ENCODE measurements around the gene IRAG1.
A peak's percentile ranks its signal among the peaks of the same experiment; 100 is the strongest.

The IRAG1 gene

DNA sequence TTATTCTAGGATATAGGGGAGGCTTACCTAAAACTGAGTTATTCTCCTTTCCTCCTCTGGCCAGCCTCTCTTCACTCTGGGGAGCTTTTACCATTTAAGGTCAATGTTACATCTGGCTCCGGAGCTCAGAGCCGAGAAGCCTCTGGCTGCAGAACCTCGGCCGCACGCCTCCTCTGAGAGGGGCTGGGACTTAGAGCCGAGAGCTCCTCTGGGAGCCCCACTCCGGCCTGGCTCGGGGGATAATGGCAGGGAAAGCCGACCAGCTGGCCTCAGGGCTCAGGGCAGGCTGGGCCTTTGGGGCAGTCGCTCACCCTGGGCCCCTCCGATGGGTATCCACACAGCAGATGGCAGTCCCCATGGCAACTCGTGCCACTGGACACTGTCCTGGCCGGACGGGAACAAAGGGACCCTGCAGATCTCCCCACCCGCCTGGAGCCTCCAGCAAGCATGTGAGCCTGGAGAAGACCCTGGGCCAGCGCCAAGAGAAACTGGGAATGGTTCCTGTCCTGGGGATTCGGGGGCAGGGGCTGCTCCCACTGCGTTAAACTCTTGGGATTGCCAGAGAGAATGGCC is at the start of gene IRAG1:
Gene IRAG1, minus strand, starts transcription at position 247 of the 573 bp plus-strand sequence. Its CDS starts 153 bp downstream, at position 94.
- H3K36me3 Mint-ChIP-seq (ENCODE audit: low read depth): no peaks in the 10 kb centered on the region
- H3K27me3 Mint-ChIP-seq: peaks cover 8% of the 10 kb centered on the region
- peaks cover under 1% of the 10 kb centered on the region for H3K9me3 Mint-ChIP-seq
- no peaks in the 10 kb centered on the region for H3K4me1 Mint-ChIP-seq
- ATAC-seq (no peak), DNase-seq (no peak)
- no peak within 1 kb of the TSS for H3K4me3 Mint-ChIP-seq
- no peak within 1 kb of the TSS for H3K27ac Mint-ChIP-seq

DNA sequence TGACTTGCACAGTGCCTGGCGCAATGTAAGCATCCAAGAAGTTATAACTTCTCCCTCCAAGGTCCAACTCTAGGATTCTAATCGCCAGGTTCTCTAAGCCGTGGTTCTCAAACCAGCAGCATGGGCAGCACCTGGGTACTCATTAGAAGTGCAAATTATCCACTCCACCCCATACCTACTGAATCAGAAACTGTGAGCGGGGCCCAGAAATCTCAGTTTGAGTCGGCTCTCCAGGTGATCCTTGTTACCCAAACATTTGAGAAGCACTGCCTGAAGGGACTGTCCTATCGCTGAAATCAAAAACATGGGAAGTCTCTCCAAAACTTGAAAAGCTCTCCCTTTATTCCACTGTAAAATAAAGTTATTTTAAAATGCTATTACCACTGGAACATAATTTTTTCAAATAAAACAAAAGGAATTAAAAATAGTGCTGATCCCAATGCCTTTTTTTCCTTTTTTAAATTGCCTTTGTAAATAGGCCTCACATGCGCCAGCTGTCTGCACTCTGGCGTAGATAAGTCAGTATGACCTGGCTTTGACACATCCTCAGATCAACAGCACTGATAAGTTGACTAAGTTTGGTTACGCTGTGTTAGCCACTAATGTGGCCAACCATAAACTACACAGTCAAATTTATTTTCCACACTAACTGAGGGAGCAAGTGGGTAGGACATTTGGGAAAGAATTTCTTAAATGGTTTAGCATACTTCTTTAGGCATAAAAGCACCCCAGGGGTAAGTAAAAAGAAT is 49.1 kb upstream of the IRAG1 start:
- peak overlapping the region; percentile 1 for H3K4me3 Mint-ChIP-seq
- peaks cover 38% of the 10 kb centered on the region for H3K4me1 Mint-ChIP-seq
- H3K36me3 Mint-ChIP-seq (ENCODE audit: low read depth): no peaks in the 10 kb centered on the region
- H3K9me3 Mint-ChIP-seq: no peaks in the 10 kb centered on the region
- ATAC-seq (peak; percentile 97), DNase-seq (no peak)
- peak overlapping the region; percentile 6 for H3K27ac Mint-ChIP-seq
- H3K27me3 Mint-ChIP-seq: no peaks in the 10 kb centered on the region

GRCh38 chr11:10735481-10736475 is 42.2 kb upstream of the IRAG1 start:
- peak; percentile 99 for ATAC-seq
- Mint-ChIP-seq H3K4me1 (peaks cover 11% of the 10 kb centered on the region), H3K4me3 (peak overlapping the region; percentile 13), H3K9me3 (no peaks in the 10 kb centered on the region), H3K27ac (peak overlapping the region; percentile 55), H3K36me3 (ENCODE audit: low read depth) (no peaks in the 10 kb centered on the region), H3K27me3 (peaks cover 11% of the 10 kb centered on the region)
- peak; percentile 95 for DNase-seq

DNA sequence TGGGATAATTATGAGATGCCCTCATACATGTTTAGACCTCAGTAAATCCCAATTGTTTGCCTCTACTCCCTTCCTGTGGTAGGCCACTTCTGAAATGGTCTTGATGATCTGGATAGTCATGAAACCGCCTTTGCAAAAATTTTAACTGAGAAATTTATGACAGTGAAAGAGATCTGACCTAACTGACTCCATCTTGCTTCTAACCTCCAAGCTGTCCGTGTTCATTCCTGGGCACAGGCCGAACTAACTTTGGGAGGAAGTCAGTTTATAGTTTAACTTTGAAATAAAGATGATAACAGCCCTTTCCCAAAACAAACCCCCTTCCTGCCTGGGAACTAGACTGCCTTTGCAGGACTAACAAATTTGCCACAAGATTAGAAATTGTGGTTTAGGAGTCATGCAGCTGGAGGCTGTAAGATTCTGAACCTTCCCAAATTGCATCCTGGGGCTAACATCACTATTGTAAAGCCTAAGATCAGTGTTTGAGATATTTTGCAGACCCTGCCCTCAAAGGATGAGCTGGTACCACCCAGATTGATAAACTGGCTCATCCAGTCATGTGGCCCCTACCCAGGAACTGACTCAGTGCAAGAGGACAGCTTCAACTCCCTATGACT is 37.6 kb upstream of the IRAG1 start:
- Mint-ChIP-seq H3K27ac (no peak overlapping the region), H3K27me3 (peaks cover 11% of the 10 kb centered on the region), H3K4me1 (peaks cover 20% of the 10 kb centered on the region), H3K9me3 (no peaks in the 10 kb centered on the region), H3K4me3 (no peak overlapping the region), H3K36me3 (ENCODE audit: low read depth) (no peaks in the 10 kb centered on the region)
- ATAC-seq: no peak
- DNase-seq: no peak

- Mint-ChIP-seq H3K4me3 (no peak overlapping the region), H3K36me3 (ENCODE audit: low read depth) (no peaks in the 10 kb centered on the region), H3K27ac (no peak overlapping the region), H3K27me3 (peaks cover 11% of the 10 kb centered on the region), H3K4me1 (peaks cover 21% of the 10 kb centered on the region), H3K9me3 (no peaks in the 10 kb centered on the region)
- ATAC-seq (no peak), DNase-seq (no peak)
Measured at GRCh38 chr11:10730151-10730550, 36.6 kb upstream of the IRAG1 start.

GRCh38 chr11:10728789-10729472 is 35.4 kb upstream of the IRAG1 start:
- Mint-ChIP-seq H3K4me3 (no peak overlapping the region), H3K27me3 (peaks cover 15% of the 10 kb centered on the region), H3K9me3 (no peaks in the 10 kb centered on the region), H3K36me3 (ENCODE audit: low read depth) (no peaks in the 10 kb centered on the region), H3K27ac (no peak overlapping the region), H3K4me1 (peaks cover 26% of the 10 kb centered on the region)
- ATAC-seq (no peak), DNase-seq (no peak)

DNA sequence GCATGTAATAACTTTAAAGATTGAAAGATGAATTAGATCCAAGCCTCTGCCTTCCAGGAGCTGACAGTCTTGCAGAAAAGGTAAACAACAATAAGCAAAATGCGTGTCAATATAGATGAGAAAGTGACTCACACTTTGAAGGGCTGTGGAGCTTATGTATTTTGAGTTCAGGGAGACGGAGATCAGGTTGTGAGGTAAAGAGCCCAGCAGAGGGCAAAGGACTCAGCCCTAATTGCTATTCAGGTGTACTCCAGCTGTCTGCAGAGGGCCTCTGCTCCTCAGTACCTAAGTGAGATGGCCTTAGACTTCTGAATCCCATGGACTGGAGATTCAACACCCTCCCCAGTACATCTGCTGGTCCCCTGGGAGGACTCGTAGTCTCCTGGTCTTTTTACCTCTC is 34.6 kb upstream of the IRAG1 start:
- H3K27me3 Mint-ChIP-seq: peaks cover 18% of the 10 kb centered on the region
- no peak overlapping the region for H3K4me3 Mint-ChIP-seq
- H3K9me3 Mint-ChIP-seq: no peaks in the 10 kb centered on the region
- ATAC-seq (no peak), DNase-seq (no peak)
- H3K27ac Mint-ChIP-seq: no peak overlapping the region
- H3K4me1 Mint-ChIP-seq: peaks cover 26% of the 10 kb centered on the region
- no peaks in the 10 kb centered on the region for H3K36me3 Mint-ChIP-seq (ENCODE audit: low read depth)

GRCh38 chr11:10727146-10727851 is 33.7 kb upstream of the IRAG1 start:
- Mint-ChIP-seq H3K9me3 (no peaks in the 10 kb centered on the region), H3K4me3 (no peak overlapping the region), H3K27ac (no peak overlapping the region), H3K4me1 (peaks cover 26% of the 10 kb centered on the region), H3K36me3 (ENCODE audit: low read depth) (no peaks in the 10 kb centered on the region), H3K27me3 (peaks cover 18% of the 10 kb centered on the region)
- ATAC-seq (no peak), DNase-seq (no peak)

DNA sequence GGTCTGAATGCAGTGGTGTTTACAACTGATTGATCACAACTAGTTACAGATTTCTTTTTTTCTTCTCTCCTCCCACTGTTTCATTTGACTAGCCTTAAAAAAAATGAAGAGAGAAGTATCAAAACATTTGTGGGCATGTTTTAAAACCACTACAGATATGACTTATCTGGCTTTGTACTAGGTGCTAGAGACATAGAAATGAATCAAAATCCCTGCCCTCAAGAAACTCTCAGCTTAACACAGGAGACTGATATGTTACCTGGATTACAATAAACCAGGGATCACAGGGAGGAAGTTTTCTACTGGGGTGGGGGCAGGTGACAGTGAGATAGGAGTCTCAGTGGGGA is 32.3 kb upstream of the IRAG1 start:
- no peaks in the 10 kb centered on the region for H3K9me3 Mint-ChIP-seq
- no peaks in the 10 kb centered on the region for H3K36me3 Mint-ChIP-seq (ENCODE audit: low read depth)
- peaks cover 10% of the 10 kb centered on the region for H3K27me3 Mint-ChIP-seq
- no peak for DNase-seq
- peak; percentile 65 for ATAC-seq
- H3K4me3 Mint-ChIP-seq: peak overlapping the region; percentile 49
- H3K27ac Mint-ChIP-seq: peak overlapping the region; percentile 79
- H3K4me1 Mint-ChIP-seq: peaks cover 26% of the 10 kb centered on the region

DNA sequence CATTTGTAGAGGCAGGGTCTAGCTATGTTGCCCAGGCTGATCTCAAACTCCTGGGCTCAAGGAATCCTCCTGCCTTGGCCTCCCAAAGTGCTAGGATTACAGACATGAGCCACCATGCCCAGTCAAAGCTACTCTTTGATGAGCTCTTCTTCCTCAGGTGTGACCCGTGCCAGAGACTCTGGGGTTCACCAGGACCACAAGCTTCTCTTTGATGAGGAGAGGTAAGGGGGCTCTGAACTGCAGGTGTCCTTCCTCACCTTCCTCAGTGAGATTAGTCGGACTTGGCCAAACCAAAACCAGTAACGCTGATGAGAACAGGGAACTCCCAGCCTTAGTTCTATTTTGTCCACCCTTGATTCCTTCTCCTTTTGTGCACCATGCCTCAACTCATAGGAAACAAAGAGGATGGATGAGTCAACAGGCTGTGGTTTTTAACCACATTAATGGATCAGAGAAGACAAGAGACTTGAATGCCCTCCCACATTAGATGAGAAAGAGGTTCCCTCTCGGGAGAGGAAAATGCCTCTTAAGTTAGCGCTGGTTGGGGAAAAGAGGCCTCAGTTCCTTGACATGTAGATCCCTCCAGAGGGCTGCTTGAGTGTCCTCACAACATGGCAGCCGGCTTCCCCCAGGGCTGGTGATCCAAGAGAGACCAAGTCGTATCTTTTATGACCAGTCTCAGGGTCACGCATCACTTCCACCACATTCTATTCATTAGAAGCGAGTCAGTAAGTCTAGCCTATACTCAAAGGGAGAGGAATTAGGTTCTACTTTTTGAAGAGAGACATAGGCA is 31.8 kb upstream of the IRAG1 start:
- peaks cover 10% of the 10 kb centered on the region for H3K27me3 Mint-ChIP-seq
- peak; percentile 26 for DNase-seq
- H3K27ac Mint-ChIP-seq: peak overlapping the region; percentile 79
- no peaks in the 10 kb centered on the region for H3K9me3 Mint-ChIP-seq
- peak overlapping the region; percentile 49 for H3K4me3 Mint-ChIP-seq
- H3K36me3 Mint-ChIP-seq (ENCODE audit: low read depth): no peaks in the 10 kb centered on the region
- H3K4me1 Mint-ChIP-seq: peaks cover 26% of the 10 kb centered on the region
- ATAC-seq: peak; percentile 77

DNA sequence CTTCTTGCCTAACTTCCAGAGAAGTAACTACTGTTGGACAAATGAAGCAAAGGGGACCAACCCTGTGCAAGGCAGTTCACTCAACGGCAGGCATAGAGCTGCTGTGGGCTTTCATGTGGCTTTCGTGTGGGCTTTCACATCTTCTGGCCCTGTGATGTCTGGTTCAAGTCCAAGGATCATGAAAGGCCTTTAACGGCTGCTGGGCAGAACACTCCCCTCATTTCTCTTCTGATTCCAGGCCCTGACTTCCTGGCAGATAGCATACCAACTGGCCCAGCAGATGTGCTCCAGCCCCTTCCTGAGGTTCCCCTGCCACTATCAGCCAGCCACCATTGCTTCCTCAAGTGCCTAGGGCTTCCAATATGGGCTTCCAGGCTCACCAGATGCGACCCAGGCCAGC is 28.8 kb upstream of the IRAG1 start:
- H3K4me1 Mint-ChIP-seq: peaks cover 24% of the 10 kb centered on the region
- DNase-seq (no peak), ATAC-seq (no peak)
- H3K9me3 Mint-ChIP-seq: no peaks in the 10 kb centered on the region
- H3K27me3 Mint-ChIP-seq: peaks cover 17% of the 10 kb centered on the region
- H3K4me3 Mint-ChIP-seq: no peak overlapping the region
- no peak overlapping the region for H3K27ac Mint-ChIP-seq
- H3K36me3 Mint-ChIP-seq (ENCODE audit: low read depth): no peaks in the 10 kb centered on the region

DNA sequence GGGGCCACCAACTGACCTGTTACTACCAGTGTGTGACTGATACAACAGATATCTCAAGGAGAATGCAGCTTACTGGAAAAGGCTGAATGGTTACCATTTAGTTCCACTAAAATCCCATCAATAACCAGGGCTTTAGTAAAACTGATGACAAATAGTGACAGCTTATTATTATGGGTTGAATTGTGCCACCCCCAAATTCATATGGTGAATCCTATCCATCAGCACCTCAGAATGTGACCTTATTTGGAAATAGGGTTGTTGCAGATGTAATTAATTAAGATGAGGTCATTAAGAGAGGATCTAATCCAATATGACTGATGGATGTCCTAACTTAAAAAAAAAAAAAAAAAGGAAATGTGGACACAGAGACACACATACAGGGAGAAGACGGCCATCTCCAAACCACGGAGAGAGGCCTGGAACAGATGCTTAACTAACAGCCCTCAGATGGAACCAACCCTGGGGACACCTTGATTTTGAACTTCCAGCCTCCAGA is 27.4 kb upstream of the IRAG1 start:
- Mint-ChIP-seq H3K36me3 (ENCODE audit: low read depth) (no peaks in the 10 kb centered on the region), H3K4me1 (peaks cover 12% of the 10 kb centered on the region), H3K27ac (no peak overlapping the region), H3K4me3 (no peak overlapping the region), H3K27me3 (peaks cover 17% of the 10 kb centered on the region), H3K9me3 (no peaks in the 10 kb centered on the region)
- ATAC-seq (no peak), DNase-seq (no peak)

DNA sequence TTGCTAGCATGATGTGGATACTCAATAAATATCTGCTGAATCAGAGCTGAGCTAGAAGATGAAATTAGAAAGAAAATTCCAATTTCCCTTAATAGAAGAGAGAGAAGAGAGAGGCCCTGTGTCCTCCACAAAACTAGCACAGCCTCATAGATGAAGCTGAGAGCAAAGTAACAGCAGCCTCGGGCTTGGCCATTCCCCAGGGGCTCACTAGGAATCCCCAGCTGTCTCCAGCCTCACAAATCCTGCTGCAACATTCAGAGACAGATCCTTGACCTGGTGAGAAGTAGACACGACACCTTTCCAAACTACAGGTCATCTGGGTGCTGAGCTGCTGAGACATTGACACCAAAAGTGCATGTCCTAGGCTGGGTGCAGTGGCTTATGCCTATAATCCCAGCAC is 26.1 kb upstream of the IRAG1 start:
- Mint-ChIP-seq H3K27ac (no peak overlapping the region), H3K27me3 (peaks cover 17% of the 10 kb centered on the region), H3K4me1 (no peaks in the 10 kb centered on the region), H3K9me3 (no peaks in the 10 kb centered on the region), H3K4me3 (no peak overlapping the region), H3K36me3 (ENCODE audit: low read depth) (no peaks in the 10 kb centered on the region)
- ATAC-seq: no peak
- DNase-seq: no peak

Measured in activated naive CD8-positive, alpha-beta T cell treated with anti-CD3 and anti-CD28 coated beads, Interleukin-2, amount 50 U/mL, for 24 hours (primary cell).